Esophagus muscularis mucosa (tissue), 3 donors: ENCODE measurements around the gene PNPLA1.

Experiments used
- CTCF ChIP-seq, 3 experiments: fragments of 200-600 bp in 2 of 3; fragments of 450-650 bp in 1 of 3; sonication (generic) in 2 of 3; IDR thresholded peaks; one replicate each; pipeline ENCODE4 v1.5.1; 2017 to 2019; ENCODE audit warnings: antibody characterized with exemption in 3 of 3, mild to moderate bottlenecking in 2 of 3, moderate library complexity in 1 of 3
- POLR2AphosphoS5 ChIP-seq, 2 donors: sonication (generic); formaldehyde crosslinking; IDR thresholded peaks; one replicate each; pipeline ENCODE4 v1.6.1; 2017; ENCODE audit warnings: antibody characterized with exemption in 2 of 2

GRCh38 chr6:36319821-36320220 lies 50.0 kb downstream of the PNPLA1 start:
- no peak for TF ChIP-seq CTCF (IDR thresholded peaks at IDR 0.05)
- no peak for TF ChIP-seq POLR2AphosphoS5 (IDR thresholded peaks at IDR 0.05)
